CD4-positive, alpha-beta T cell treated with Interleukin-10 for 1 hour (primary cell): ENCODE measurements around the gene FAR2.
"Not testable (repeated sequence)": the region's sequence is repeated elsewhere in the genome, so short reads cannot be mapped to it uniquely, and the experiment has no call there.

Experiments
- DNase-seq: peaks from one replicate; pipeline ENCODE4 v3.0.0-alpha.2; 2020

FAR2 gene

DNA sequence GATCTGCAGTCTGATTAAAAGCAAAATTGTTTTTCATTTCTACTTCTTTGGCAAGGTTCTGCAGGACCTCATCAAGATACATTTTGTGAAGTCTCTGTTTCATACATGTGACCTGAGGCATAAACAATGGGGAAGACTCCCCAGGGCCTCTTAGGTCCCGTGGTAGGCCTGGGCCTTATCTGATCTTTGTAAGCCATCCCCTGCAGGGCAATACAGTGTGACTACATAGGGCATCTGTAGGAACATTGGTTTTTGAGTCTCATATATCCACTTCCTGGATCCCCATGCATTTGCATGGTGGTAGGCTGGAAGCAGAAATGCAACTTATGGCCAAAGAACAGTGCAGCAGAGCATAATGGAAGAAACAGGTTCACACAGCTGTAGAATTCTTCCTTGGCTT, 6.0 kb downstream of the FAR2 start:
- no peak for DNase-seq

DNA sequence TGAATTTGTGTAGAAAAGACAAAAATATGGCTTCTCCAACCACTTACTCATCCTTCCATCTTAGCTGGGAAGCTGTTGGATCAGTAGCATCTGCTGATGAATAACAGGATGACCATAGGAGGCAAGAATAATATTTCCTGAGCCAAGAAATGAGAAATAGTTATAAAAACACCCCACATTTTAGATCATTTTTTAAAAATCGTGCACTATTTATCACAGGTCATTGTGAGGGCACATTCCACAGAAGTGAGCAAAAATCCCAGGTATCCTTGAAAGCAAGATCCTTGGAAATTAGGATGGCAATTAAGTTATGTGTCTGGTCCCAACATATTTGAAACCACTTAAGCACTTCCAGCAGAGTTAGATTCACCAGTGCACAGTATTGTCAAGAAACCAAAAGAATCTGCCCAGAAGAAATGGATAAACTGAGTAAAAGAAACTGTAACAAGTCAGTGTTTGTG, 8.4 kb downstream of the FAR2 start:
- no peak for DNase-seq

DNA sequence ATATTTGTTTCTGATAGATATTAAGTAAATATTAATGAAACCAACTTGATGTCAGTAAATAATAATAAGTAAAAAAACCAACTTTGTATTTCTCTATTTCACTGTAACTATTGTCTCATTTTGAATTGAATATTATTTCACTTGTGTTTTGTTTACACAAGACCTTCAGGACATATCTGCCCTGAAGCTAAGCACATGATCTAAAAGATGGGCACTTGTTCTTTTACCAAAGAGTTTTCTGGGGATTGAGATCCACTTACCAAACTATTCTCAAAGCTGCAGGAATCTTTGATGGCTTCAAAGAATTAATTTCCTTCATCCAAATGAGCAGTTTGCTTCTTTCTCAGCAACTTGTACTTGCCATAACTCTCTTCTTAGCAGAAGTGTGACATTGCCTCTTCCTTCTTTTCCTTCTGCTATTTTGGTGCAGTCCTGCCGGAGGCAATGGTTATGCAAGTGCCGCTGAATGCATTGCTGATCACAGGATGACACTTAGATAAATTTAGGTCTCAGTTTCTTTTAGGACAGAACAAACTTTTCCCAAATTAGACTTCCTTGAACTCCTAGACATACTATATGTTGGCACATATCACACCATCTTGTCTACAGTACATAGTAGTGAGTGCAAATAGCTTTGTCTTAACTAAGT, 9.2 kb downstream of the FAR2 start:
- no peak for DNase-seq

DNA sequence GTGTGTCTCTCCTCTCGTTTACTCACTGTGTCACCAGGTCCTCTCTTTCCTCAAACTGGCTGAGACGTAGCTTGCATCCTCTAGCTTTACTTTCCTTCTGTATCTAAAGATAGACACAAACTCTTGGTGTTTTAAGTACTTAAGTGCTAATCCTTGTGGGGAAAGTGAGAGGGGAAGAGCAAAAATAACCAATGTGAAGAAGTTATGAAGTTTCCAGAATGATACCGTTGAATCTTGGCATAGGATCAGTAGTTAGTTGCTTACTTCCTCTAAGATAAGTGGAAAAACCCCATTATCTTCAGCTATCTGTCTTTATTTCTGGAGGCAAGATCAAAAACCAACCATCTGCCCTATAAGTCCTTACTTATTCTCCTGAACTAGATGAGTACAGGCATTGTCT, 10.6 kb downstream of the FAR2 start:
- no peak for DNase-seq

DNA sequence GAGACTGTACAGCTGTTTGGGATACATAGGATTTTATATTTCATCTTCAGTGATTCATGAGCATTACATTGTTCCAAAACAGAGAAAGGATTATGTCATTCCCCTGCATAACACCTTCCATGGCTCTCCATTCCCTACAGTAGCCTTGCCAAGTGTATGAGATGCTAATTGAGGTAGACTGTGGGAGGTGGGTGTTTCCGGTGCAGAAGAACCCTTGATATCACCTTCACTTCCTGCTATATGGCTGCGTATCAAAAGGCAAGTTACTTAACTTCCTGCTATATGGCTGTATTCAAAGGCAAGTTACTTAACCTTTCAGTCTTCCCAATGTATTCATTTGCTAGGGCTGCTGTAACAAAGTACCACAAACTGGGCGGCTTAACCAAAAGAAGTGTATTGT, 11.2 kb downstream of the FAR2 start:
- DNase-seq, result peak; percentile 27

DNA sequence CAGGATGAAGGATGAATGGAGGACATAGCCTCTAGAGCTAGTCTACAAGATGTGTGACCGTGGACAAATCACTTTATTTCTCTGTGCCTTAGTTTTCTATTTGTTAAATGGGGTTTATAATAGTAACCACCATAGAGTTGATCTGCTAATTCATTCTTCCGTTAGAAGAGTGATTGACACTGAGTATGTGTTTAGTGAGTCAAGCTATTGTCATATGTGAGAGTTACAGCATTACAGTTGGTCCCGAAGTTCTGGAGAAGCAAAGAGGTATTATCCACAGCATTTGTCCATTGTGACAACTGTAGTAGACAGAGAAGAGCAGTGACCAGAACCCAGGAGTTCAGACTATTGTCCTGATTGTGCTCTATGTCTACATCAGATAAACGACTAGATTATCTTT, 14.1 kb downstream of the FAR2 start:
- no peak for DNase-seq

DNA sequence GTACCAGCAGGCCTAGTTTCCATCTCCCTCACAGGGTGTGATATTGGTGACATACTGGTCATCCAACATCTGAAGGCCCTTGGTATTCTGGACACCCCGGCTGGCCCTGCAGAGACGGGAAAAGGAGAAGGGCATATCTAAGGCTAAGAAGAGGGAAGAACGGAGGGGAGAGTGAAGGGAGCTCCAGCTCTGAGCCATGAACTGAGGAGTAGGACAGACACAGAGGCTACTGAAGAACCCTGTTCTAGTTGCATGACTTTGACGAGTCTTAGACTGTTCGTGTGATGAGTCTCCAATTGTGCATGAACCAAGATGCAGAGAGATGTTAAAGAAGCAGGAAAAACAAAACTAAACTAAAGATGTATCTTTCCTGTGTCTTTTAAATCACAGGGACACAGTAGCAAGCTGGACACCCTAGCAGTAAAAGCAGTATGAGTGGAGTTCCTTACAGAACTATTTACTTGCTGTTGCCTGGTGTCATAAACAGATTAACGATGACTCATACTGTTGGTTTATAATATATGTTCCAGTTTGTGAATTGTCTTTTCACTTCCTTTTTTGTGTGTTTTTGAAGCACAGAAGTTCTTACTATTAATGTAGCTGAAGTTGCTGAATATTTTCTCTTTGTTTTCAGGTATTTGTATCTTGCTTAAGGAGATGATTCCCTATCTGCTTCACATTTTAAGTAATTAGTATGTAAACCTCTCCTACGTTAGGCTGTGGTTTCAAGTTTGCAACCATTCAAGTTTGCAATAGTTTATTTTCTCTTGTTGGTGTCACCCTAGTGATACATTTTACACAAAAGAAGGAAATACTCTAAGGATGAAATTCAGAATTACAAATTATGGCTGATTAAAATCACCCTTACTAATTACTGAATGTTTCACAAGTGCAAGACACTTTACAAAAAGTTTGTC, 15.7 kb downstream of the FAR2 start:
- peak; percentile 37 for DNase-seq

DNA sequence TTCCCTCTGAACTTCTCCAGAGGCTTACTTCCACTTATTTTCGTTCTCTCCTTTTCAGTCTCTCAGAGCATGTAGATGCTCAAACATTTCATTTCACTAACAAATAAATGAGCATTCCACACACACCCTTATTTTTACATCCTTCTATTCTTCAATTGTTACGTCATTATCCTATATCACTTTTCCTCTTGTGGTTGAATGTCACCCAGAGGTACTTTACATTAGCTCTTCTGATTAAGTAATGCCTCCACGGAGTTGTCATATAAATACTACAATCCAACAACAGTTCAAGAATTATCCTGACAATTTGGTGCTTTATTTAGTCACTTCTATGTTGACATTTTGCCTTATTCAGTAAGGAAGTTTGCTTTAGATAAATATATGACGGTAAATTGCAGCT, 18.4 kb downstream of the FAR2 start:
- no peak for DNase-seq

DNA sequence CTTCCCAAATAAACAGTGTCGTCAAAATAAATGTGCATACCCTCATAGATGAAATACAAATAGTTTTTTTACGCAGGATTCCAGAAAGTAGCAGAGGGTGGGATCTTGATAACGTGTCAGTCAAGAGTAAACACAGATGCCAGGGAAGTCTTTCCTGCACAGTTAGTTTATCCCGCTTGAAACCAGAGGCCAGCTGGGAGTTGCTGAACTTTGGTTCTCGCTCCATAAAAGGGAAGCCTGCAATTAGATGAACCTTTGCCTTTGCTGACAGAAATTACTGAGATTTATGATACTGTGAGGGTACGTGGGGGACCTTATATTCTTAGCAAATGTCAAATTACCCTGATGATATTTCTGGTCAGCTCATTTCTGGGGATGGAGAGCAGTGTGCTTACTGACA, 18.9 kb downstream of the FAR2 start:
- DNase-seq, result no peak

DNA sequence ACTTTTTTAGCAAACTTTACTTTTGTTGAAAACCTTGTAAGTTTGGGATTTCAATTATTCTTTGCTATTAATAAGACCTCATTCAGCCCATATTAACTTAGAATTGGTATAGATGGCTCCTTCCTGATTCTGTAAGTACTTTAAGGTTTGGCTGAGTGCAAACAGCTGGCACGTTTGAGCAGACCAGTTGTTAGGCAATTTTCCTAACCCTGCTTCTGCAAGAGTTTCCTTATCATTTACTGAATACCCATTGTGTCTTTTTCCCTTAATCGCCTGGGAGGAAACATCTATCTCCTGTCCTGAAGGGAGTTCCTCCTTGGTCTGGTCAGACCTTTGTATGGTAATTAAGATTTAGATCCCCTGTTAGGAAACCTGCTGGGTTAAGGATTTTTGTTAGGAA, 20.9 kb downstream of the FAR2 start:
- not testable (repeated sequence) for DNase-seq

DNA sequence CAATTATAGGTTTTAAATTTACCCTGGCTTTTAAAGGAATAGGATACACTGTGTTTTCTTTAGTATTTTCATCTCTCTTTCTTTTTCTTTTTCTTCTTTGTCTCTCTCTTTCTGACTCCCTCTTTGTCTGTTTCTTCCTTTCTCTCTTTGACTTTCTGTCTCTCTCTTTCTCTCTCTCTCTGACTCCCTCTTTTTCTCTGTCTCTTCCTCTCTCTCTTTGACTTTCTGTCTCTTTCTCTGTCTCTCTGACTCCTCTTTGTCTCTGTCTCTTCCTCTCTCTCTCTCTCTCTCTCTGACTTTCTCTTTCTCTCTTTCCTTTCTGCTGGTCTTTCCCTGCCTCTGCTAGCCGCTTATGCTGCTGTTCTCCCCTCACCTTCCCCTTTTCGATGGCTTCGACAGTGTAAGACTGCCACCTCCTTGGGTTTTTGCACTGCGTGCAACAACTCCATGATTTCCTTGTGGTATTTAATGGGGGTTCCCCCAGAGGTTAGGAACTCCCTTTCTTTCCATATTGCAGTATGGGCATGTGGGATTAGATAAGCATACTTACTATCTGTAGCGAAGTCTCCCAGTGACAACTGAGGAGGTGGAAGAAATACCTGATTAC, 21.5 kb downstream of the FAR2 start:
- DNase-seq, result not testable (repeated sequence)

DNA sequence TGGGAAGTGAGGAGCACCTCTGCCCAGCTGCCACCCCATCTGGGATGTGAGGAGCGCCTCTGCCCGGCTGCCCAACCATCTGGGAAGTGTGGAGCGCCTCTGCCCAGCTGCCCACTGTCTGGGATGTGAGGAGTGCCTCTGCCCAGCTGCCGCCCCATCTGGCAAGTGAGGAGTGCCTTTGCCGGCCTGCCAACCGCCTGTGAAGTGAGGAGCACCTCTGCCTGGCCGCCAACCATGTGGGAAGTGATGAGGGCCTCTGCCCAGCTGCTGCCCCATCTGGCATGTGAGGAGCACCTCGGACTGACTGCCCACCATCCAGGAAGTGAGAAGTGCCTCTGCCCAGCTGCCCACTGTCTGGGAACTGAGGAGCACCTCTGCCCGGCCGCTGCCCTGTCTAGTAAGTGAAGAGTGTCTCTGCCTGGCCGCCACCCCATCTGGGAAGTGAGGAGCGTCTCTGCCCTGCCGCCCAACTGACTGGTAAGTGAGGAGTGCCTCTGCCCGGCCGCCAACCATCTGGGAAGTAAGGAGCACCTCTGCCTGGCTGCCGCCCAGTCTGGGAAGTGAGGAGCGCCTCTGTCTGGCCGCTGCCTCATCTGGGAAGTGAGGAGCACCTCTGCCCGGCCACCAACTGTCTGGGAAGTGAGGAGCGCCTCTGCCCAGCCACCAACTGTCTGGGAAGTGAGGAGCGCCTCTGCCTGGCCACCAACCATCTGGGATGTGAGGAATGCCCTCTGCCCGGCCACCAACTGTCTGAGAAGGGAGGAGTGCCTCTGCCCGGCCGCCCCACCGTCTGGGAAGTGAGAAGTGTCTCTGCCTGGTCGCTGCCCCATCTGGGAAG, 22.6 kb downstream of the FAR2 start:
- no peak for DNase-seq

DNA sequence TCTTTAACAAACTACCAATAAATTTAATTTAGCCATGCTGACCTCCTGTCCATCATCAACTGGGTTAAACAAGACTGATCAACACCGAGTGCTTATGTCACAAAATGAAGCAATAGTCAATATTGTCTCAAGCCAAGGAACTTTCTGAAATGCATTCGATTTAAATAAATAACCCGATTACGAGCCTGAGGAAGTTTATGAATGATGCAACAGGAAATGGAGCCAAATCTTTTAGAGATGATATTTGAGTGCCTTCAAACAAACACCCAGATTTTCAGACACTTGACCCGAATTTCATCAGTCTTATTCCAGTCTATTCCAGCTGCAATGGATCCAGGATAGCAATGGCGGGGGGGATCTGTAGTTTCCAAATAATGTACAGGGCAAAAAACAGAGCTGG, 27.9 kb downstream of the FAR2 start:
- no peak for DNase-seq

DNA sequence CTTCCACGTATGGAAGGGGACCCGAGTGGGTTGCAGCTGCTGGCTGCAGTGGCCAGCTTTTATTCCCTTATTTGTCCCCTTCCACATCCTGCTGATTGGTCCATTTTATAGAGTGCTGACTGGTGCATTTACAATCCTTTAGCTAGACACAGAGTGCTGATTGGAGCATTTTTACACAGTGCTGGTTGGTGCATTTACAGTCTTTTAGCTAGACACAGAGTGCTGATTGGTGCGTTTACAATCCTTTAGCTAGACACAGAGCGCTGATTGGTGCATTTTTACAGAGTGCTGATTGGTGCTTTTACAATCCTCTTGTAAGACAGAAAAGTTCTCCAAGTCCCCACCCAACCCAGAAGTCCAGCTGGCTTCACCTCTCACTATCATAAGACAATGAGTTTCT, 33.2 kb downstream of the FAR2 start:
- not testable (repeated sequence) for DNase-seq

DNA sequence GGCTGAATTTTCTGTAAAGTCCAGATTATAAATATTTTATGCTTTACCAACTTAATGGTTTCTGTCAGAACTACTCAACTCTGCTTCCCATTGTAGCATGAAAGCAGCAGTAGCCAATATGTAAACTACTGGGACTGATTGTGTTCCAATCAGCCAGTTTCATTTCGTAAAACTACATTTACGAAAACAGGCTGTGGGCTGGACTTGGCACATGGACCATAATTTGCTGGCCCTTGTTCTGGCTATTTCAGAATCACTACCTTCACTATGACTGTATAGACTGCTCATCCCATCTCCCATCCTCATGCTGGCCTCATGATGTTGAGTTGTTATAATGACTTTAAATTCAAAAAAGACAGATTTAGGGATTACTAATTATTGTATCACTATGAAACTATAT, 38.7 kb downstream of the FAR2 start:
- no peak for DNase-seq

DNA sequence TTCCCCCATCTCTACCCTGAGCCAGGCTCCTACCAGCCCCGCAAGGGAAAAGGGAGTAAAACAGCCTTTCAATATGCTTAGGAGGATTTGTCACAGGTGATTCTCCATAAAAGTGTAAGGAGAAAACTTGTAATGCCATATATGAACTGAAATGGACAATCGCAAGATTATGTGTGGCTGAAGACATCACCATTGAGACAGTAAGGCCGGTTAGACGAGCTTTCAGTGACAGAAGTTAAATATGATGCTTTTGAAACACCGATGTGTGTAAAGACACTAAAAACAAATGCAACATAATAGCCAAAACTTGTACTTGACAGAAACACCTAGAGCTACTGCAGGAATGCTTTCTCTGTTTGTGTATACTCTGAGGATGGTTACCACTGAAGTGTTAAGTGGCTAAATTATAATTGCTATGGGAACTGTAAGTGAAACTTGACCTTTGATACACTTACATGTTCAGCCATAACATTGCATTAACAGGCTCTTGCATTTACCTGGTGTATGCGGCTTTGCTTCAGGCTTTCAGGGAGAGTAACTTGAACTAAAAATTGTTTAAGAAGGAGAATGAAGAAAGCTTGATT, 42.3 kb downstream of the FAR2 start:
- no peak for DNase-seq

DNA sequence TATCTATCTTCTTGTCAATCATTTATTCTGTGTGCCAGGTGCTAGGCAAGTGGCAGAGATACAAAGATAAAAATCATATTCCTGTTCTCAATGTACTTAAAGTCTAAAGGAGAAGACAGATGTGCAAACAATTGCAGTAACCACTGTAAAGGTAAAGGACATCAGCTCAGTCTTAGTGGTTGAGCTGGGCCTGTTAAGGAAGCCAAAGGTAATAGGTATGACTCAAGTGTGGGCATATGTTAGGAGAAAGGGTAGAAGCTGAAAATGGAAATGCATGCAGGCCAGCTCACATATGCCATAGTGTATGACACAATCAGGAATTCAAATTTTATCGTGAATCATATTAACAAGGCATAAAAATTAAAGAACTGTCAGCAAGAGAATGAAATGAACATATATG, 49.8 kb downstream of the FAR2 start:
- DNase-seq, result no peak

DNA sequence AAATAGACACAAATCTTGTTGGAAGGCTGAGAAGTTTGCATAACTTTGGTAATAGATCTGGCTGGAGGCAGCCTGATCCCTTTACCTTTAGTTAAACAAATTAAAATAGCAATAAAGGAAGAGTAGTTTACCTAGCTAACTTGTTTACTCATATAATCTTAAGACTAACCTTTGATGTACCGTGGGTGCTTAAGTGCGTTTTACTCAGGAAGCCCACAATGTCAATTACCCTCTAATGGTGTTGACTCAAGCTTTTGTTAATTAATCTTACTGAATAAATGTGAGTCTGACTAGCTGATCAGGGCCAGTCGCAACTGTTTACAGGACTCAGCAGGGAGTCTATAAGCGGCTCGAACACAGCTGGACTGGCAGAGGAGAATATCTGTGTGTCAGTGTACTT, 51.5 kb downstream of the FAR2 start:
- no peak for DNase-seq

DNA sequence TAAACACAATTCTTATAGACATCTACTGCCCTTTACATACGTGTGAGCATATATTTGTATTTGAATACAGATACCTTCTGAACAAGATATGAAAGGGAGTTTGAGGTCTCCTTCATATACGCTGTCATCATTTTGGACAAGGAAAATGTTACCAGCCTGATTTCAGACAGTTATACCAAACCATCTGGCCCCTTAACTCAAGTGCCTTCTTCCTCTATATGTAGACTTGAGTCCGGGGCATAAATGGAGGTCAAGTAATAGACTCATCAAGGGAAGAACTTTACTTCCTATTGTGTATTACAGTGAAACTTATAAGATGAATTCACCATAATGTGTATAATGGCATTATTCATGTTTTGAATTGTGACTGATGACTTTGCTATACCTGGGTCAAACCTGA, 52.2 kb downstream of the FAR2 start:
- DNase-seq, result no peak

DNA sequence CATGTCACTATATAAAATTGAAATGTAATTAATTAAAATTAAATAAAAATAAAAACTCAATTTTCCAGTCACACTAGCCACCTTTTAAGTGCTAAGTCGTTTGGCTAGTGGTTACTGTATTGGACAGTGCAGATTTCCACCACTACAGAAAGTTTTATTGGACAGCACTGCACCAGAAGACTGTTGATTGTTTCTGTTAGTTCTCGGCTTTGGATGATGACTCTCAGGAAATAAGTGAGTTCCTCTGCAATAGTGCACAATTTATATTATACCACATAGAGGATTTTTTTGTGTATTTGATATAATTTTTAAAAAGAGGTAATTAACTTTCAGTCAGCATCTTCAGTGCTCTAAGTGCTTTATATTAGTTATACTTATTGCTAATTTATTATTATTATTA, 52.7 kb downstream of the FAR2 start:
- DNase-seq, result no peak

DNA sequence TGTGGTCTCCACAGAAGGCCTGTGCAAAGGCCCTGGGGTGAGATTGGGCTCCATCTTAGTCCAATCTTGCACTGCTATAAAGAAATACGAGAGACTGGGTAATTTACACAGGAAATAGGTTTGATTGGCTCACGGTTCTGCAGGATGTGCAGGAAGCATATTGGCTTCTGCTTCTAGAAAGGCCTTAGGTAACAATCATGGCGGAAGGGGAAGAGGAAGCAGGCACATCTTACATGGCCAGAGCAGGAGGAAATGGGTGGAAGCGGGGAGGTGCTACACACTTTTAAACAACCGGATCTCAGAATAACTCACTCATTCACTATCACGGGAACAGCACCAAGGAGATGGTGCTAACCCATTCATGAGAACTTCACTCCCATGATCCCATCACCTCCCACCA, 55.4 kb downstream of the FAR2 start:
- DNase-seq, result no peak

DNA sequence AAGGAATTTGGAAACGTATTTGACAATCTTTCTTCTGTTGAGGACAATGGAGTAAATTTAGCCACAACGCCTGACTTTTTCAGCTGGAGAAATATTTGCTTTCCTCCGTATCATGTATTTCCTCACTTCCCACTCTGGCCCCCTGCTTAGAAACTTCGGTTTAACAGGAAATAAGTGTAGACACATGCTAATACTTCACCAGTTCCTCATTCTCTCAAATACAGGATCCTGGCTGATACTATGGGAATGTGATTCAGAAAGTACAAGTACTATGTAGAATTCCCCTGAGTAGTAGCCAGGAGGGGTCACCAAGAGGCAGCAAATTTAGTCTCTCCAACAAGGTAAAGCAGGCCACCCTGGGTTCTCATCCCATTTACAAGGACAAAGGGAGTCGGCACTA, 58.0 kb downstream of the FAR2 start:
- no peak for DNase-seq

DNA sequence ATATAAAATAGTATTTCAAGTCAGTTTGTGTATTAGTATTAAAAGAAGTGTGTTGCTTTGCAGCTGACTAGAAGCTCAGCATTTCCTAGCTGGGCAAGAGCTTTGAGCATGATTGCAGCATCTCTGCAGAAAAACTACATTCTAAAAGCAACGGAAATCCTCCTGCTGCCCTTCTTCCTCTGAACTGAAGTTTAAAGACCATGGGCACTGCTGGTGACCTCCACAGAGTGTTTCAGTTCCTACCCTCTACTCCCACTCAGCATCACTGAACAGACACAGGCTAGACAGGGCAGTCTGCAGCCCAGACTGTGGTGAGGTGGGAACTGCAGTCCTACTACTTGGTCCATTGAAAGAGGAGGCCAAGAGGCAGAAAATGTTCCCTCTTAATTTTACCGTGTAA, 59.0 kb downstream of the FAR2 start:
- no peak for DNase-seq
